HG03571 (cell line): ENCODE results near the gene FCHSD2.

Source experiments
- ATAC-seq: cut with Tn5 transposase; IDR thresholded peaks from one replicate; pipeline ENCODE4 v1.9.1; 2021; ENCODE audit not compliant: unreplicated experiment

FCHSD2 gene

GRCh38 chr11:72975778-72976521 is 166.2 kb downstream of the FCHSD2 start:
- ATAC-seq, result no peak

GRCh38 chr11:72974487-72975205 is 167.5 kb downstream of the FCHSD2 start:
- no peak for ATAC-seq

- ATAC-seq, result no peak
Observed at GRCh38 chr11:72972496-72973128, 169.5 kb downstream of the FCHSD2 start.

- ATAC-seq, result no peak
Observed at GRCh38 chr11:72971192-72971967, 170.7 kb downstream of the FCHSD2 start.

- ATAC-seq, result no peak
Observed at GRCh38 chr11:72970557-72971118, 171.5 kb downstream of the FCHSD2 start.

GRCh38 chr11:72969894-72970335 is 172.2 kb downstream of the FCHSD2 start:
- ATAC-seq, result peak; percentile 69

GRCh38 chr11:72968390-72968789 is 173.7 kb downstream of the FCHSD2 start:
- ATAC-seq, result no peak

GRCh38 chr11:72965672-72966071 is 176.4 kb downstream of the FCHSD2 start:
- ATAC-seq, result no peak

GRCh38 chr11:72962717-72963116 is 179.4 kb downstream of the FCHSD2 start:
- no peak for ATAC-seq

GRCh38 chr11:72962084-72962483 is 180.0 kb downstream of the FCHSD2 start:
- ATAC-seq, result no peak

- no peak for ATAC-seq
Observed at GRCh38 chr11:72959998-72960731, 182.0 kb downstream of the FCHSD2 start.

- no peak for ATAC-seq
Observed at GRCh38 chr11:72958791-72959190, 183.3 kb downstream of the FCHSD2 start.

GRCh38 chr11:72955466-72955865 is 186.7 kb downstream of the FCHSD2 start:
- ATAC-seq, result no peak

GRCh38 chr11:72954860-72955259 is 187.3 kb downstream of the FCHSD2 start:
- no peak for ATAC-seq

GRCh38 chr11:72953637-72954036 is 188.5 kb downstream of the FCHSD2 start:
- no peak for ATAC-seq

GRCh38 chr11:72951888-72952287 is 190.2 kb downstream of the FCHSD2 start:
- no peak for ATAC-seq

GRCh38 chr11:72951193-72951592 is 190.9 kb downstream of the FCHSD2 start:
- no peak for ATAC-seq

GRCh38 chr11:72950685-72951084 is 191.4 kb downstream of the FCHSD2 start:
- ATAC-seq, result no peak

GRCh38 chr11:72947229-72947628 is 194.9 kb downstream of the FCHSD2 start:
- no peak for ATAC-seq

- ATAC-seq, result no peak
Observed at GRCh38 chr11:72943664-72944063, 198.5 kb downstream of the FCHSD2 start.
